ENCODE results near the gene DLL4.

Gene DLL4

DNA sequence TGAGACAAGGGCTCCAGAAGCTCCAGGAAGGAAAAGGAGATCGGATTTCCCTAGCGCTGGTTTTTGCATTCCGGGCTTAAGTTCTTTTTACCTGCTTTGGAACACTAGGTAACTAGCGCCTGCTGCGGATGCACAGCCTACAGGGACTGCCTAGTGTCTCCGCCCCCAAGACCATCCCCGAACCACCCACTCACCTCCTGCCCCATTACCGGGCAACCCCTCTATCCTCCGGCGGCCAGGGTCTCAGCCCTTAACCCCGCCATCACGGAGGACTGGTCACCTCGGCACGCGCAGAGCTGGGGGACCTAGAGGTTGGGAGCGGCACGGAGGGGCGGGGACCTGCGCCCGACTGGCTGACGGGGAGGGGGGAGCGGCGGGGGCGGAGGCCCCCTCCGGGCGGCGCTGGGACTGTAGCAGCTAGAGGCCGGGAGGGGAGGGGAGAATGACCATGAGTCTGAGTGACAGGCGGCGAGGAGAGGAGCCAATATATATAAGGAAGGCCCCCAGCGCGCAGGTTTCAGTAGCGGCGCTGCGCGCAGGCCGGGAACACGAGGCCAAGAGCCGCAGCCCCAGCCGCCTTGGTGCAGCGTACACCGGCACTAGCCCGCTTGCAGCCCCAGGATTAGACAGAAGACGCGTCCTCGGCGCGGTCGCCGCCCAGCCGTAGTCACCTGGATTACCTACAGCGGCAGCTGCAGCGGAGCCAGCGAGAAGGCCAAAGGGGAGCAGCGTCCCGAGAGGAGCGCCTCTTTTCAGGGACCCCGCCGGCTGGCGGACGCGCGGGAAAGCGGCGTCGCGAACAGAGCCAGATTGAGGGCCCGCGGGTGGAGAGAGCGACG lies at the start of gene DLL4:
Gene DLL4 (plus strand): TSS at position 520 of the 839 bp plus-strand sequence. CDS start 329 bp downstream, outside the sequence.
- DNase-seq, result no peak

DNA sequence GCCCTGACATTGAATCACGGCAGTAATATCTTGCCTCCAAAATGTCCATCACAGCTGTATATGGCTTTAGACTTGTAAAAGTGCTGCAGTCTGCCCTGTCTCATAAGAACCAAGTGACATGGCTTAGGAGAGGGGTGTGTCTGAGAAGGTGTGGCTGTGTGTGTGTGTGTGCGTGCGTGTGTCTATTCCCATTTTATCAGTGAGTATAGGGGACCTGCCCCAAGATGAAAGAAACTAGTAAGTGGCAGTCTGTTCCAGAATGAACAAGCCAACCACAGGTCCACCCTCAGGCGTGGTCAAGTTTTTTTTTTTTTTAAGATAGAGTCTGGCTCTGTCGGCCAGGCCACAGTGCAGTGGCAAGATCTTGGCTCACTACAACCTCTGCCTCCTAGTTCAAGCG lies 49.5 kb upstream of the DLL4 start:
- no peak for DNase-seq

DNA sequence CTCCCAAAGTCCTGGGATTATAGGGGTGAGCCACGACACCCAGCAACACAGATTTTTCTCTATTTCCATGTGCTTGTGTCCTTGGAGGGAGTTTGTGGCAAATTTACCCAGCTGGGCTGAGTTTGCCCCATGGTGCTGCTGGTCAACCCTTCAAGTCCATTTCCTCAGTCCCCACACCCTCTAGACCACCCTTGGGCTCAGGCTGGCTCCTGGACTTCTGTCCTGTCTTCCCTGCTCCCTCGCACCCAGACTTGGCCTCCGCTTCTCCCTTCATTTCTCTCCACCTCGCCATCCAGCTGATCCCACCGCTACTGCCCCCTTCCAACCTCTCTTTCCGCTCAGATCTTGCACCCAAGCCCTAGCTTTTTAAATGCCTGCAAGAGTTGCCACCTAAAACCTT lies 47.8 kb upstream of the DLL4 start:
- no peak for DNase-seq

DNA sequence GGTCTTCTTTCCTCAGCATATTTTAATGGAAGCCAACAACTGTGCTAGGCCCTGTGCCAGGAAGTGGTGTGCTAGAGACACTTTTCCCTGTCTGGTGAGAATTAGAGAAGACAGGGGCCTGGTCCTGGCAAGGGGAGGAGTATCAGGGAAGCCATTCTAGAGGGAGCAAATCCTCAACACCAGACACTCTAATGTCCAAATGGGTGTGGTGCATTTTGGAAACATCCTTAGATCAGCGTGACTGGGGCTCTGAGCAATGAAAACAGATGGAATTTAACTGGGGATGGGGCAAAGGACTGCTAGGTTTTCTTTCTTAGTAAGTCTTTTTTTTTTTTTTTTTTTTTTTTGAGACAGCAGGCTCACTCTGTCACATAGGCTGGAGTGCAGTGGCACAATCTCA lies 42.6 kb upstream of the DLL4 start:
- DNase-seq, result no peak

DNA sequence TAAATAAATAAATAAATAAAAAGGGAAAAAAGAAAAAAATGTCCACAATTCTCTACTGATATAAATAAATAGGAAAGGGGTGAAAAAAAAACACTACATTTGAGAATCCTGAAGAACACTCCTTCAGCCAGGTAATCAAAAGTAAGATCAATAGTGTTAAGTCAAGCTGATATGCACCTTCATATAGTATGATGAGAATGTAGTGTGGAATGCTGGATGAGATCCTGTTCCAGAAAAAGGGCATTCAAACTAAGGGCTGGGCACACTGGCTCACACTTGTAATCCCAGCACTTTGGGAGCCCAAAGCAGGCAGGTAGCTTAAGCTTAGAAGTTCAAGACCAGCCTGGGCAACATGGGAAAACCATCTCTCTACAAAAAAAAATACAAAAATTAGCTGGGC lies 40.0 kb upstream of the DLL4 start:
- no peak for DNase-seq

DNA sequence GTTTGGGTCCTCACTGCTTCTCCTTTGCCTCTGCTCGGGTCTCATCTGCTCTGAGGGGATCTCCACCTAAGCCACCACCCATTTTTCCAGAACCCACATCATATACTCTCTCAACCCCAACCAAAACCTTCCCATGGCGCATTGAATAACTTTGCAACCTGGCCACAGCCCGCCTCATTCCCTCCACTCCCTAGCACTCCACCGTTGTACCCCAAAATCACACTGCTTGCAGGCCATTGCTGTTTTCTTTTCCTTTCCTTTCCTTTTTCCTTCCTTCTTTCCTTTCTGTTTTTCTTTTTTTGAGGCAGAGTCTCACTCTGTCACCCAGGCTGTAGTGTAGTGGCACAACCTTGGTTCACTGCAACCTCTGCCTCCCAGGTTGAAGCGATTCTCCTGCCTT lies 38.0 kb upstream of the DLL4 start:
- no peak for DNase-seq

DNA sequence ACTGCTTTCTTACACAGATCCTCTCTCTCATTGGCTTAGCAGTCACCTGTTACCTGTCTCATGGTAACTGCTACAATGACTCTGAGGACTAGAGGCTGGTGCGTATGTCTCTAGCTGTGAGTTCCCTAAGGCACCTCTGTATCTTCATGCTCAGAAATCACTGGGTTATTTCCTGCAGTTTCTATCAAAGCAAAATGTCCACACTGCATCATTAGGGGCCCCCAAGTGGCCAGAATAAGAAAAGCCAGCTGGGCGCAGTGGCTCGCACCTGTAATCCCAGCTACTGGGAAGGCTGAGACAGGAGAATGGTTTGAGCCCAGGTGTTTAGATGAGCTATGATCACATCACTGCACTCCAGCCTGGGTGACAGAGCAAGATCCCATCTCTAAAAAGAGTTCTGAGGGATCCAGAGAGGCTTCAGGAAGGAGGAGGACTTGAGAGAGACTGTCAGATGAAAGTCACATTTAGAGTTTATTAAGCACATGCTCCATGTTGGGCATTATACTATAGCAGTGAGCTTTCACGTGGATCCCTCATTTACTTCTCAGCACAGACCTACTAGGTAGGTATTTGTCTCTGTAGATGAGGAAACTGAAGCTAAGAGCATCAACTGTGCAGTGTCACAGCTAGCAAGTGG lies 37.2 kb upstream of the DLL4 start:
- DNase-seq, result no peak

DNA sequence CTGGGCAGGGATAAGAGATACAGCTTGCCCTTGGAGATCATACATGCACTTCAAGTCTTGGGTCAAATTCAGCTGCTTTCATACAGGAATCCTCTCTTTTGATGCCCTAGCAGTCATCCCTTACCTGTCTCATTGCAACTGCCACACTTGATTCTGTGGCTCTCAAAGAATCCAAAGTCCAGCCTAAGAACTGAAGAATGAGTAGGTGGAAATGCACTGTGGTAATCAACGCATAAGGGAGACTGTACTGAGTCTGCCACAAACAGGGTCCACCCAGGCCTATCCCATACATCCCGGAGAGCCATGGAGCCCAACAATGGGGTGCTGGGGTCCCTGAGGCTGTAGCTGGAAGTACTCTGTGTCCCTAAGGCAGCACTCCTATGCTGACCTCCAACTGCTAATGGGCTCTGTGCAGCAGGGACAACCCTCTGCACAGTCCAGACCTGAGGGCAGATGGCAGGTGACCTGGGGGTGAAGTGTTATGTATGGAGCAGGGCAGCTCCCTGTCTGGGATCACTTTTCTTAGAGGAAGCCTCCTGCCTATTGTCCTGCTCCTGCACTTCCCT lies 36.6 kb upstream of the DLL4 start:
- DNase-seq, result no peak

DNA sequence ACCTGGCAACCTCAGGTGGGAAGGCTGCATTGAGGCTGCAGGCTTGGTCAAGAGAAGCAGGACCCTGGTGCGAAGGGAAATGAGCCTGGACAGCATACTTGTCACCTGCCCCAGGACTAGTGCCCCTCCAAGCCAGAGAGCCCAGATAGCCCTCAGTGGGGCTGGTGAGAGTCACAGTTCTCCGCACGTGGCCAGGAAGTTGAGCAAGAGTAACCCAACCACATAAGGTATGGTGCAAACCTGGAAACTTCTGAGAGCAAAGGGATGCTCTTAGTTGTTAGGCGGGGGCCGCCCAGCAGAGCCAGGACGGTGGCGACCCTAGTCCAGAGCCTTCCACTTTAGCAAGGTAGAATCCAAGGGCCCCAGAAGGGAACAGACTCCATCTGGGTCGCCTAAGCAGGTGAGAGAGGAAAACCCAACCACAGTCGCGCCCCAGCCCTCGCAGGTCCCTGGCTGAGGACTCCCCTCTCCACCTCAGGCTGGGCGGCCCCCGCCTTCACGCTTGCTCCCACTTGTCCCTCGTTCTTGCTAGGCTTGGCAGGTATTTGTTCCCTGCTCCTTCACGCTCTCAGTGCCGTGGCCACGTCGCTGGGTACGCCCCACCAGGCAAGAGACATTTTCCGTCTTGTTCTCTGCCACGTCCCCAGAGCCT lies 36.0 kb upstream of the DLL4 start:
- no peak for DNase-seq

DNA sequence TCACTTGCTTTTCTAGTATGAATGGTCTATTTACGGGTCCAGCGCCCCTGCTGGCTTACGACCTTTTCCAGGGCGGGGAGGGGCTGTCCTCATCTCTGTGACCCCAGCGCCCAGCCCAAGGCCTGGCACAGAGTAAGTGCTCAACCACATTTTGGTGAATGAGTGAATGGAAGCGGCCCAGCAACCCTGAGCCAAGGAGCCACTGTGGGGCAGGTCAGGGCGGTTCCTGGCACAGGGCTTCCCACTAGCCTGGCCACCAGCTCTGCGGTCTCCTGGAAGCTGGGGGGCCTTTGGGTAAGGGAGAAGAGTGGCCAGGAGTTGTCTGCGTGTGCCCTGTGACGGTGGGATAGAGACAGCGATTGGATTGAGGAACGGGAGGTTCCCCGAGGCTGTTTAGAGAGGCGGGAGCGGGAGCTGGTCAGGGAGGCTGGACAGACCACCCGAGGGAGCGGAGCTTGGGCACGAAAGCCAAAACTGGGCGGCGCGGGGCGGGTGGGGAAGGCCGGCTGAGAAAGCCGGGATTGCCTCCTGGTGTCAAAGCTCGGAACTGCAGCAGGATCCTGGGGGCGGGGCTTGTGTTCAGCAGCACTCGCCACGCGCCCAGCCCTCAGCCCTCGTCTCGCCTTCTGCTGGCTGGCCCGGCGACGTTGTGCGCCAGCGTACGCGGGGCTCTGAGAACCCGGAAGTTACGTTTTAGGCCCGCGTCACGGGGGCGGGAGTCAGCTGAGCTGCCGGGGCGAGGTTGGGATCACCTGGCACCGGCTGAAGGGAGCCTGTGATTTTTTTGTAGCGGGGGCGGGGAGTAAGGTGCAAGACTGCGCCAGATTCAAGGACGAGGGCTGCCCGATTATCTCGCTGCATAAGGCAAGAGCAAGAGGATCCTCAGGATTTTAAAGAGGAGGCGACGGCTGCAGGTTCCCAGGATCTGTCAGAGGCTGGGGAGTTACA lies 35.1 kb upstream of the DLL4 start, which contains the start of gene VPS18:
Gene VPS18 (plus strand): TSS at position 718 of the 948 bp plus-strand sequence. CDS start 319 bp downstream, outside the sequence.
- peak; percentile 97 for DNase-seq

DNA sequence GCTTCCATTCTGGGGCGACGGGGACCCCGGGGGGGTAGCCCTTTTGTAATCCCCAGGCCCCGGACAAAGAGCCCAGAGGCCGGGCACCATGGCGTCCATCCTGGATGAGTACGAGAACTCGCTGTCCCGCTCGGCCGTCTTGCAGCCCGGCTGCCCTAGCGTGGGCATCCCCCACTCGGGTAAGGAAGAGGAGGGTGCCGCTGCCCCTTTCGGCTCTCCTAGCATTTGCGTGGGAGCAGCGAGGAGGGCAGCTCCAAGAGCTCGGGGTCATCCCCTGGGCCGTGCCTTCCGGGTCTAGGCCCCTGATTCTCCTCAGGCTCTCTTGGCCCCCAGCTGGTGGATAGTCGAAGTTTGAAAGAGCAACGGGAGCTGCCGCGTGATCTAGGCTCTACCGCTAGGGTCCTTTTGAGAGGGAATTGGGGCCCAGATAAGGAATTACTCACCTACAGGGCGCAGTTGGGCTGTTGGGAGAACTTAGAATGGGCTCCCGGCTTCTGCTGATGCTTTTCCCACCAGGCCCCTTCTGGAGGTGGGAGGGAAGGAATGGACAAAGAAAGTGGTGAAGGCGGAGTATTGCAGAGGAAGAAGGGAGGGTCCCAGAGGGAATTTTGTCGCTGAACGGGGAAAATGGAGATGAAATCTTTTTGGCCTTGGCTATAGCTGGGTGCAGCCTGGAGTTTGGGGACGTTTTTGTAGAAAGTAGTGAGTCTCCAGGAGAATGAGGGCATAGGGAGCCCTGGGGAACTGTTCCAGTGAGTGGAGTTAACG lies 34.3 kb upstream of the DLL4 start:
- peak; percentile 38 for DNase-seq

DNA sequence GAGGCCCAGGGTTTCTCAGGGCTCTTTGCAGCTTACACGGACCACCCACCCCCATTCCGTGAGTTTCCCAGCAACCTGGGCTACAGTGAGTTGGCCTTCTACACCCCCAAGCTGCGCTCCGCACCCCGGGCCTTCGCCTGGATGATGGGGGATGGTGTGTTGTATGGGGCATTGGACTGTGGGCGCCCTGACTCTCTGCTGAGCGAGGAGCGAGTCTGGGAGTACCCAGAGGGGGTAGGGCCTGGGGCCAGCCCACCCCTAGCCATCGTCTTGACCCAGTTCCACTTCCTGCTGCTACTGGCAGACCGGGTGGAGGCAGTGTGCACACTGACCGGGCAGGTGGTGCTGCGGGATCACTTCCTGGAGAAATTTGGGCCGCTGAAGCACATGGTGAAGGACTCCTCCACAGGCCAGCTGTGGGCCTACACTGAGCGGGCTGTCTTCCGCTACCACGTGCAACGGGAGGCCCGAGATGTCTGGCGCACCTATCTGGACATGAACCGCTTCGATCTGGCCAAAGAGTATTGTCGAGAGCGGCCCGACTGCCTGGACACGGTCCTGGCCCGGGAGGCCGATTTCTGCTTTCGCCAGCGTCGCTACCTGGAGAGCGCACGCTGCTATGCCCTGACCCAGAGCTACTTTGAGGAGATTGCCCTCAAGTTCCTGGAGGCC lies 29.5 kb upstream of the DLL4 start:
- no peak for DNase-seq

DNA sequence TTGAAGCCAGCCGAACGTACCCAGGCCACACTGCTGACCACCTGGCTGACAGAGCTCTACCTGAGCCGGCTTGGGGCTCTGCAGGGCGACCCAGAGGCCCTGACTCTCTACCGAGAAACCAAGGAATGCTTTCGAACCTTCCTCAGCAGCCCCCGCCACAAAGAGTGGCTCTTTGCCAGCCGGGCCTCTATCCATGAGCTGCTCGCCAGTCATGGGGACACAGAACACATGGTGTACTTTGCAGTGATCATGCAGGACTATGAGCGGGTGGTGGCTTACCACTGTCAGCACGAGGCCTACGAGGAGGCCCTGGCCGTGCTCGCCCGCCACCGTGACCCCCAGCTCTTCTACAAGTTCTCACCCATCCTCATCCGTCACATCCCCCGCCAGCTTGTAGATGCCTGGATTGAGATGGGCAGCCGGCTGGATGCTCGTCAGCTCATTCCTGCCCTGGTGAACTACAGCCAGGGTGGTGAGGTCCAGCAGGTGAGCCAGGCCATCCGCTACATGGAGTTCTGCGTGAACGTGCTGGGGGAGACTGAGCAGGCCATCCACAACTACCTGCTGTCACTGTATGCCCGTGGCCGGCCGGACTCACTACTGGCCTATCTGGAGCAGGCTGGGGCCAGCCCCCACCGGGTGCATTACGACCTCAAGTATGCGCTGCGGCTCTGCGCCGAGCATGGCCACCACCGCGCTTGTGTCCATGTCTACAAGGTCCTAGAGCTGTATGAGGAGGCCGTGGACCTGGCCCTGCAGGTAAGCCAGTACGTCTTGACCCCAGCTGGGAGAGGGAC lies 28.7 kb upstream of the DLL4 start:
- no peak for DNase-seq

DNA sequence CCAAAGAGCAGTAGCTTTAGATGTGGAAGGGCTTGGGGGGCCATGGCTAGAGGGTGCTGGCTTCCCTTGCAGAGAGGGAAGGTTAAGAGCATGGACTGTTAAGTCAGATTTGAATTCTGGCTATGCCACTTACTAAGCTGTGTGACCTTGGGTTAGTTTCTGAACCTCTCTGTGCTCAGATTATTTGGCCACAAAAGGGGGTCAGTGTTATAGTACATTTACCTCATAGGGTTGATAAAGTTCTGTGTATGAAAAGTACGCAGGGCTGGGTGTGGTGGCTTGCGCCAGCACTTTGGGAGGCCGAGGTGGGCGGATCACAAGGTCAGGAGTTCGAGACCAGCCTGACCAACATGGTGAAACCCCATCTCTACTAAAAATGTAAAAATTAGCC lies 28.1 kb upstream of the DLL4 start:
- DNase-seq, result no peak

DNA sequence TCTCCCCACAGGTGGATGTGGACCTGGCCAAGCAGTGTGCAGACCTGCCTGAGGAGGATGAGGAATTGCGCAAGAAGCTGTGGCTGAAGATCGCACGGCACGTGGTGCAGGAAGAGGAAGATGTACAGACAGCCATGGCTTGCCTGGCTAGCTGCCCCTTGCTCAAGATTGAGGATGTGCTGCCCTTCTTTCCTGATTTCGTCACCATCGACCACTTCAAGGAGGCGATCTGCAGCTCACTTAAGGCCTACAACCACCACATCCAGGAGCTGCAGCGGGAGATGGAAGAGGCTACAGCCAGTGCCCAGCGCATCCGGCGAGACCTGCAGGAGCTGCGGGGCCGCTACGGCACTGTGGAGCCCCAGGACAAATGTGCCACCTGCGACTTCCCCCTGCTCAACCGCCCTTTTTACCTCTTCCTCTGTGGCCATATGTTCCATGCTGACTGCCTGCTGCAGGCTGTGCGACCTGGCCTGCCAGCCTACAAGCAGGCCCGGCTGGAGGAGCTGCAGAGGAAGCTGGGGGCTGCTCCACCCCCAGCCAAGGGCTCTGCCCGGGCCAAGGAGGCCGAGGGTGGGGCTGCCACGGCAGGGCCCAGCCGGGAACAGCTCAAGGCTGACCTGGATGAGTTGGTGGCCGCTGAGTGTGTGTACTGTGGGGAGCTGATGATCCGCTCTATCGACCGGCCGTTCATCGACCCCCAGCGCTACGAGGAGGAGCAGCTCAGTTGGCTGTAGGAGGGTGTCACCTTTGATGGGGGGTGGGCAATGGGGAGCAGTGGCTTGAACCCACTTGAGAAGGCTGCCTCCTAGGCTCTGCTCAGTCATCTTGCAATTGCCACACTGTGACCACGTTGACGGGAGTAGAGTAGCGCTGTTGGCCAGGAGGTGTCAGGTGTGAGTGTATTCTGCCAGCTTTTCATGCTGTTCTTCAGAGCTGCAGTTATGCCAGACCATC lies 26.3 kb upstream of the DLL4 start:
- no peak for DNase-seq

DNA sequence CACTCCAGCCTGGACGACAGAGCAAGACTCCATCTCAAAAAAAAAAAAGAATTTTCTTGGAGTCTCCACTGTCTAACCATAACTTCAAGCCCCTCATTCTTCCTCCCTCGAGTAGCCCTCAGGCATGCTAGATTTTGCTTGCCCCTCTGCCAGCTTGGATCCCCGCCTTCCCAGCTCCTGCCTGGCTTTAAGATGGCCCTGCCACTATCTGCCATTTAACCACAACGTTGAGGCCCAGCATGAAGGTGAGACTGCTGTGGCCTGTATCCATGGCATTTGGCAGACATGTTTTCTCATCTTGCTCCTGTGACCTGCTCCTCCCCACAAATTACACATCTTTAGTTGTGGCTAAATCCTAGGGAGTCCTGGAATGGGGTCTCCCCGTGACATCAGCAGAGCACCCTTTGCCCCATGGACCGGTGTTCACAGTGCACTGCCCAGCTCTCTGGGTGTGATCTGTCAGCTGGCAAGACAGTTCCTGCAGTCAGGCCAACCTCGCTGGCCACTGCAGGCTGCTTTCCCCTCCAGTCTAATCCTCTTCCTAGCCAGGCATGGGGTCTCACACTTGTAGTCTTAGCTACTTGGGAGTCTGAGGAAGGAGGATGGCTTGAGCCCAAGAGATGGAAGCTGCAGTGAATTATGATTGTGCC lies 24.5 kb upstream of the DLL4 start:
- DNase-seq, result no peak

DNA sequence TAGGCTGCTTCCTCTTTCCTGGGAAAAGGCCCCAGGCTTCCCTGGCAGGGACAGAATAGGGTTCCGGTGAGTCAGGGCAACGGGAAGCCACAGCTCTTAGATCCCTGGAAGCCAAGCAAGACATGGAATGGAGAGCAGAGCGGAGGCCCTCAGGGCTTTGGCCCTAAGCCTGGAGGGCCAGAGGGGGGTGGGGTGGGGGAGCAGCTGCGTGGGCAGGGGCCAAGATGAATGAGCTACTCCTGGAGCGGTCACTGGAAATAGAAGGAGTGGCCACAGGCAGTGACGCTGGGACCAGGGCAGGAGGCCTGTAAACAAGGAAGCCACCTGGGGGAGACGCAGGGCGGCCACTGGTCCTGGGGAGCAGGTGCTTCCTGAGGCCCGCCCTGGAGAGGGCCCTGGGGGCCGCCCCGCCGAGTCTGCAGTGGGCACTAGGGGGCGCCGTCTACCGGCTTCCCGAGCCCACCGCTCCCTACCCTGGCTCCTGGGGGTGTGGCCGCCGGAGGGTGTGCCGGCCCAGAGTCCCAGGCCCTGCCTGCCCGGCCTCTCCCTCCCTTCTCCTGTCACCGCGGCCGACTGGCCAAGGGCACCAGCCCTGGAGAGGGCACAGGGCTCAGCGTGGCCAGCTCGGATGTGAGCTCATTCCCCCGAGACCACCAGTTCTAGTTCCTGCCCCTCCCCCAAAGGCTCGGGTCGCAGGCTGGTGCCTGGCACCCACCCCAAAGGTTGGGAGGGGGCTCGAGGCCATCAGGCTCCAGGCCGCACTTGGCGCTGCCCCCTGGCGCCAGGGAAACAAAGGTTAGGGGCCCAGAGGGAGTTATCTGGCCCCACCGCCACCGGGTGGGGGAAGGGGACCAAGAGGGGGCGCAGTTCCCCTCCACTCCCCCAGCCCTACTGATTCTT lies 22.8 kb upstream of the DLL4 start:
- peak; percentile 58 for DNase-seq
